IgD-negative memory B cell (primary cell): ENCODE data around the gene OLIG2. TPM values are rescaled to one million over a fixed set of nuclear protein-coding genes. Genes with fewer than 3 reads are reported as not detected.
A peak's percentile ranks its signal among the peaks of the same experiment; 100 is the strongest.

Experiments
- H3K27ac Mint-ChIP-seq, 3 donors: one replicate each; pipeline ENCODE4 v1.8.0; 2020 to 2022; ENCODE audit warnings: mild to moderate bottlenecking in 3 of 3, mixed read lengths in 3 of 3, moderate library complexity in 1 of 3
- H3K27me3 Mint-ChIP-seq: one replicate; pipeline ENCODE4 v1.8.0; 2021; ENCODE audit warnings: mixed read lengths
- H3K36me3 Mint-ChIP-seq: one replicate; pipeline ENCODE4 v1.8.0; 2020; ENCODE audit warnings: mild to moderate bottlenecking, mixed read lengths
- H3K4me1 Mint-ChIP-seq, 3 donors: one replicate each; pipeline ENCODE4 v1.8.0; 2020 to 2022; ENCODE audit warnings: mixed read lengths in 3 of 3, mild to moderate bottlenecking in 1 of 3
- H3K4me3 Mint-ChIP-seq, 4 donors: one replicate each; pipeline ENCODE4 v1.8.0; 2020 to 2022; ENCODE audit warnings: mild to moderate bottlenecking in 4 of 4, mixed read lengths in 4 of 4, moderate library complexity in 3 of 4
- H3K9me3 Mint-ChIP-seq, 3 donors: one replicate each; pipeline ENCODE4 v1.8.0; 2020 to 2021; ENCODE audit warnings: mixed read lengths in 3 of 3, mild to moderate bottlenecking in 1 of 3
- polyA plus RNA-seq: library from polyadenylated mRNA; unstranded; fragments of 300-500 nt; fragmentation: Illumina TruSeq; gene quantifications from one replicate; pipeline ENCODE4 v1.2.3, GENCODE V29; 2021

Gene OLIG2
- polyA plus RNA-seq = not detected

DNA sequence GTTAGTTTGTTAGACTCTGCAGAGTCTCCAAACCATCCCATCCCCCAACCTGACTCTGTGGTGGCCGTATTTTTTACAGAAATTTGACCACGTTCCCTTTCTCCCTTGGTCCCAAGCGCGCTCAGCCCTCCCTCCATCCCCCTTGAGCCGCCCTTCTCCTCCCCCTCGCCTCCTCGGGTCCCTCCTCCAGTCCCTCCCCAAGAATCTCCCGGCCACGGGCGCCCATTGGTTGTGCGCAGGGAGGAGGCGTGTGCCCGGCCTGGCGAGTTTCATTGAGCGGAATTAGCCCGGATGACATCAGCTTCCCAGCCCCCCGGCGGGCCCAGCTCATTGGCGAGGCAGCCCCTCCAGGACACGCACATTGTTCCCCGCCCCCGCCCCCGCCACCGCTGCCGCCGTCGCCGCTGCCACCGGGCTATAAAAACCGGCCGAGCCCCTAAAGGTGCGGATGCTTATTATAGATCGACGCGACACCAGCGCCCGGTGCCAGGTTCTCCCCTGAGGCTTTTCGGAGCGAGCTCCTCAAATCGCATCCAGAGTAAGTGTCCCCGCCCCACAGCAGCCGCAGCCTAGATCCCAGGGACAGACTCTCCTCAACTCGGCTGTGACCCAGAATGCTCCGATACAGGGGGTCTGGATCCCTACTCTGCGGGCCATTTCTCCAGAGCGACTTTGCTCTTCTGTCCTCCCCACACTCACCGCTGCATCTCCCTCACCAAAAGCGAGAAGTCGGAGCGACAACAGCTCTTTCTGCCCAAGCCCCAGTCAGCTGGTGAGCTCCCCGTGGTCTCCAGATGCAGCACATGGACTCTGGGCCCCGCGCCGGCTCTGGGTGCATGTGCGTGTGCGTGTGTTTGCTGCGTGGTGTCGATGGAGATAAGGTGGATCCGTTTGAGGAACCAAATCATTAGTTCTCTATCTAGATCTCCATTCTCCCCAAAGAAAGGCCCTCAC, at the start of gene OLIG2:
OLIG2 (plus strand) TSS at position 447 of the 954 bp plus-strand sequence. CDS start 928 bp downstream, outside the sequence.
- Mint-ChIP-seq H3K36me3 (no peaks in the 10 kb centered on the region), H3K4me1 (peaks cover 6 to 22% (median 13%) of the 10 kb centered on the region in 3 donors), H3K9me3 (peaks cover 0 to 3% (median 0%) of the 10 kb centered on the region in 3 donors), H3K27ac (peak within 1 kb of the TSS; percentile 9 to 86 (median 49)), H3K27me3 (peaks cover 73% of the 10 kb centered on the region), H3K4me3 (peak within 1 kb of the TSS in 3 of 4 donors; percentile 29 to 87 (median 72))

DNA sequence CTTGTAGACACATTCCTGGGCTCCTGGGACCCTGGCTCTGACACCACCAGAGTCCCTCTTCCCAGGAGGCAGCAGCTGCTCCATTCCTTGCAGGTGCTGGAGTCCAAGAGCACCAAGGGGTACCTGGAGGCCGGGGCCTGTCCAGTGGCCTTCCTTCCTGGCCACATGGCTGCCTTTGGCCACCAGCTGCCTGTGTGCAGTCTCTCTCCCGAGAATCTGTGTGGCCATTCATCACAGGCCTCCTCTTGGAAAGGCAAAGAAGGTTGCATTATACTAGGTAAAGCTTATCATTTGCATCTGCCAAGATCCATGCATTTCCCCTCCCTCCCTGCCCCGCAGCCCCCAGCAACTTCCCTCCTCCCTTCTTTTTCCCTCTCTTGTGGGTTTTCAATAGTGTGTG, 48.9 kb upstream of the OLIG2 start:
- peaks cover 0 to 2% (median 0%) of the 10 kb centered on the region in 3 donors for H3K4me1 Mint-ChIP-seq
- H3K36me3 Mint-ChIP-seq = no peaks in the 10 kb centered on the region
- H3K9me3 Mint-ChIP-seq = no peaks in the 10 kb centered on the region
- H3K27me3 Mint-ChIP-seq = peaks cover 15% of the 10 kb centered on the region
- H3K27ac Mint-ChIP-seq = no peak overlapping the region
- no peak overlapping the region for H3K4me3 Mint-ChIP-seq

DNA sequence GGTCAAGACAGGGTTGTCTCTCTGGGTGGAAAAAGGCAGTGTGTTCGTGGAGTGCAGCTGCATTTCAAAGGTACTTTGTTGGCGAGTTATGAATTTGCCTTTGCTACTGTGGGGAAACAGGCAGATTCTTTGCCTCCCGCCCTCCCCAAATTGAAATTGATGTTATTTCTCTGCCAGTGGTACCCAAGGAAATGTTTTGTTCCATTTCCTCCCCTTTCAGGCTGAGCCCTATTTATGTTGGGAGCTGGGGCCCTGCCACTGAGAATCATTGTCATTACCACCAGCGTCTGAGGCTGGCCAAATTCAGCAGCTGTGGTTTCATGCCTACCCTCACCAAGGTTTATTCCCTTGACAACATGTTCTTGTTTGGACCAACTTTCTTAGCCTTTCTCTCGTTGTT, 48.5 kb upstream of the OLIG2 start:
- Mint-ChIP-seq H3K4me1 (peaks cover 0 to 2% (median 0%) of the 10 kb centered on the region in 3 donors), H3K9me3 (no peaks in the 10 kb centered on the region), H3K4me3 (no peak overlapping the region), H3K27me3 (peaks cover 17% of the 10 kb centered on the region), H3K36me3 (no peaks in the 10 kb centered on the region), H3K27ac (peak overlapping the region in 1 of 3 donors; percentile 36)

DNA sequence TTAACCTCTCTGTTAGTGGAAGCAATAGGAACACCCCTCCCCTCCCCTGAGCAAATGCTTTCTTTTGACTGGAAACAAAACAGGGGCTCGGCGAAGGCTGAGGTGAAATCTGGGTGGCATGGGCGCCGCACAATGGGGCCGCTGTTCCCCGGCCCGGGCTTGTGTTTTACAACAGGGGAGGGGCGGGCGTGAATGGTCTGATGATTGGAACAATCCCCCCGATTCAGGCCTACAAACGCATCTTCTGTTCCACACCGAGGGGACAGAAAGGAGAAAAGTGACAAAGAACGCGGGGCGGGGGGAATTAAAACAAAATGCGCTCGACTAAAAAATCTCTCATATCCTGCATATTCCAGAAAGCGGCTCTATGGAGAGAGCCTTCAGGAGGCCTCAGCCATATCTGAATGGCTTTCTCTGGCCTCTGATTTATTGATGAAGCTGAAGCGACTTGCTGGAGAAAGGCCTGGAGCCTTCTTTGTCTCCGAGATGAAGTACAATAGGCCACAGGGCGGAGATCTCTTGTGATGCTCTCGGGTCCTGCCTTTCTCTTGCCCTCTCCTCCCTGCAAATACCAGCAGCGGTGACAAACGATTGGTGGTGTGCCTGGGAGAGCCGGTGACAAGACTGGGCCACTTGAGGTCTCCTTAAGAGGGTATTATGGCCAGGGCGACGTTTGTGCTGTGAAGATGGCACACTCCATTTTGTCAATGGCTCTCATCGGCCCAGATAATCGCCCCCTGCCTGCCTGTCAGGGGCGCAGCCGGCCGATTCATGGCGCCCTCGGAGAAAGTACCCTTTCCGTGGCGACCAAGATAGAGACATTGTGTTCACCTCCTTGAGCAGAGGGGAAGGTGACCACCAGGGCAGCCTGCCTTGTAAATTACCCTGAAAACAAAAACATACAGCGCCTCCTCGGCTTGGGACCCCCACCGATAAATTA, 47.1 kb upstream of the OLIG2 start:
- no peaks in the 10 kb centered on the region for H3K9me3 Mint-ChIP-seq
- H3K27ac Mint-ChIP-seq = peak overlapping the region in 1 of 3 donors; percentile 50
- H3K36me3 Mint-ChIP-seq = no peaks in the 10 kb centered on the region
- peaks cover 16% of the 10 kb centered on the region for H3K27me3 Mint-ChIP-seq
- H3K4me1 Mint-ChIP-seq = peaks cover 0 to 2% (median 0%) of the 10 kb centered on the region in 3 donors
- no peak overlapping the region for H3K4me3 Mint-ChIP-seq

DNA sequence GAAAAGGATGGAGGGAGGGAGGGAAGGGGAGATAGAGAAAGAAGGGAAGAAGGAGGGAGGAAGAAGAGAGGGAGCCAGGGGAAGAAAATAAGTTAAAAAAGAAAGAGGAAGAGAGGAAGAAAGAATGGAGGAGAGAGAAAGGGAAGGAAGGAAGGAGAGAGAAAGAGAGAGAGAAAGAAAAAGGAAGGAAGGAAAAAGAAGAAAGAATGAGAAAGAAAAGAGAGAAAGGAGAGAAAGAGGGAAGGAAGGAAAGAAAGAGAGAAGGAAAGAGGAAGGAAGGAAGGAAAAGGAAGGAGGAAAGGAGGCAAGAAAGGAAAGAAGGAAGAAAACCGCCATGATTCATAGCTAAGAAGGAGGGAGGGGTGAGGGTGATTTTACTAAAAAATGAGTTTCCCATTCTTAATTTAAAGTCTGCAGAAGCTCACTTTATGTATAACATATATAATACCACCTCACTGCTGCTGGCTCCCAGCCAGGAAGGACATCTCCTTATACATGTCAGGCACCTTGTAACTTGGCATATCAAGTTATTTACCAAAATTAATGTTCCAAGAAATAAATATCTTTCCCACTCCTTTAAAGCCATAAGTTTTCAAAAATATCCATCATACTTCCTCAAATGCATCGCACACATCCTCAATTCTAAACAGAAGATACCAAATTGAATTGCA, 46.0 kb upstream of the OLIG2 start:
- H3K27ac Mint-ChIP-seq = peak overlapping the region in 1 of 3 donors; percentile 62
- H3K4me1 Mint-ChIP-seq = peaks cover 0 to 2% (median 0%) of the 10 kb centered on the region in 3 donors
- peaks cover 14% of the 10 kb centered on the region for H3K27me3 Mint-ChIP-seq
- no peak overlapping the region for H3K4me3 Mint-ChIP-seq
- H3K36me3 Mint-ChIP-seq = no peaks in the 10 kb centered on the region
- H3K9me3 Mint-ChIP-seq = no peaks in the 10 kb centered on the region

DNA sequence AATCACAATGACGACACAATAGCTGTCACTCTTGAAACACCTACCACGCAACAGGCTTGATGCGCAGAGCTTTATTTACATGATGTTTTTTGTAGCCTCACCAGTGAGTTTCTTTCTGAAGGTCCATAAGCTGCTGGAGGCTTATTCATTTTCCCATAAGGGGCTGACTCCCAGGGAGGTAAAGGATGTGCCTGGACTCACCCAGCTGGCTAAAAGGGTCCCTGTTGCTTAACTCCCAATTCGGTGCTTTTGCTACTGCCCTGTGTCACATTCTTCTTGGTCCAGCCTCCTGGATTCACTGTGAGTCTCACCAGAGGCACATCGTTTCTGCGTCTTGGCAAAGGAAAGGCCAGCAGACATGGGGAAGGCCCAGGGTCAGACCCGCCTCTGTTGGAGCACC, 44.6 kb upstream of the OLIG2 start:
- H3K27ac Mint-ChIP-seq = no peak overlapping the region
- no peaks in the 10 kb centered on the region for H3K4me1 Mint-ChIP-seq
- no peaks in the 10 kb centered on the region for H3K36me3 Mint-ChIP-seq
- peaks cover 14% of the 10 kb centered on the region for H3K27me3 Mint-ChIP-seq
- H3K4me3 Mint-ChIP-seq = no peak overlapping the region
- no peaks in the 10 kb centered on the region for H3K9me3 Mint-ChIP-seq

DNA sequence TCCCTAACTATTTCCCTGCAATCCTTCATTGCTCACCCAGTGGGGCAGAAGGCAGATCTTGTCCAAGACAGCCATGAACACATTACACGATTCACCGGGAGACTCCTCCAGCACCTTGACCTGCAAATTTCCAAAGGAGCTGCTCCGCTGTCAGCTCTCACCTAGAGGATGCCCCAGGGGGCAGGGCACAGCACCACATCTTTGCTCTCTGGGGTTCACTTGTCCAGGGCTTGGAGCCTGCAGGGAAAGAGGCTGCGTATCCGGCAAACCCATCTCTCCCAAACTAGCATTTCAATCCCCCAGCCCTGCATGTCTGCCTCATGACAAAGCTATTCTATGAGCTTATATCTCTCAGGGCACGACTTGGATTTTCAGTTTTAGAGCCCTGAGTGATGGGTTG, 35.1 kb upstream of the OLIG2 start:
- Mint-ChIP-seq H3K4me3 (no peak overlapping the region), H3K36me3 (no peaks in the 10 kb centered on the region), H3K4me1 (no peaks in the 10 kb centered on the region), H3K9me3 (peaks cover 4 to 8% (median 5%) of the 10 kb centered on the region in 3 donors), H3K27me3 (peaks cover 17% of the 10 kb centered on the region), H3K27ac (no peak overlapping the region)

DNA sequence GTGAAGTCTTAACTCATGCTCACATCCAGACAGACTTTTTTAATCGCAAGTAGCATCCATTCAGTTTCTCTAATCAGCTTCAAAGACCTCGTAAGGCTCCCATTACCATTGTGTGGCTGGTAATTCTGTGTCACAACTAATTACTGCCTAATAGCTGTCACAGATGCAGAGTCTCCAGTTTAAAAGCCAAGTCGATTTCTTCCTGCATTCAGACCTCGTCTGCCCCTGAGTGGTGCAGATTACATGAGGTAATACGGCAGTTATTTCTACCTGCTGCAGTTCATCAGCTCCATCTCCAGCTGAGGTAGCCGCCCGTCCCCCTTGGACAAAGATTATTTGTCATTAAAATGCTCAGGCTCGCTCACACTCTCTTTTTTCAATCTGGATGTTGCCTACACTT, 34.4 kb upstream of the OLIG2 start:
- Mint-ChIP-seq H3K27me3 (peaks cover 17% of the 10 kb centered on the region), H3K4me3 (no peak overlapping the region)

DNA sequence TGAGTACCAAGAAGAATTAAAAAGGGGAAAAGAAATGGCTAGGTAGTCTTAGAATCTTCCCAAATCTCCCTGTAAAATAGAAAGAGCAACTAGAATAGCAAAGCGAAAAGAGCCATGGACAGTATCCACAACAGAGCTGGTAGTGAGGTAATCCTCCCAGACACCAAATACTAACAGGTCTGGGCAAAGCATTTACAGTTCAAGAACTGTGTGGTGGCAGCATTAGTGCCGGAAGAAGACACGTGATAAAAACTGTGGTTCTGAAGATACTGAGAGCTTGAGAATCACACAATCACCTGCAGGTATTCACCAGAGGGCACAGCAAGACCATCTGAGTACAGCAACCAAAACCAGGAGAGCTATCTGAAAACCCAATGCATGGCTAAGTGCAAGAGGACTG, 31.8 kb upstream of the OLIG2 start:
- Mint-ChIP-seq H3K4me3 (no peak overlapping the region), H3K27me3 (peaks cover 18% of the 10 kb centered on the region), H3K27ac (no peak overlapping the region)

More for the DNA sequence above, 34.4 kb upstream of the OLIG2 start:
- H3K27ac Mint-ChIP-seq = no peak overlapping the region
- peaks cover 4 to 8% (median 5%) of the 10 kb centered on the region in 3 donors for H3K9me3 Mint-ChIP-seq
- H3K36me3 Mint-ChIP-seq = no peaks in the 10 kb centered on the region
- H3K4me1 Mint-ChIP-seq = no peaks in the 10 kb centered on the region

DNA sequence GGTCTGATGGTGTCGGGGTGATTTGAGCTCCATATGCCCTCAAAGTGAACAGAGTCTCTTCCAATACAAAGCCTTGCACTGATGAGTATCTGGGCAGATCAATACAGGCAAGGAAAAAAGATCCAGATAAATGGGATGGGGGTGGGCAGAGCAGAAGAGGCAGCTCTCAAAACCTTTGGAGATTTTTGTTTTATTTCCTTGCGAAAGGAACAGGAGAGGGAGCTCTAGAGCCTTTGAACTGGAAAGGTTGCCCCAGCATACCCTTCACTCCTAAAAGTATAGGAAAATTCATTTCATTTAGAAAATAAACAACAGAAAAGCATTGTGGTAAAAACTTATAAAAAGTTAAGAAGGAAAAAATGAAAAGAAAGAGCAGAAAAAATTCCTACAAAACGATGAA, 31.4 kb upstream of the OLIG2 start:
- H3K4me1 Mint-ChIP-seq = no peaks in the 10 kb centered on the region
- H3K4me3 Mint-ChIP-seq = no peak overlapping the region
- H3K9me3 Mint-ChIP-seq = peaks cover 0 to 1% (median 0%) of the 10 kb centered on the region in 3 donors
- peaks cover 18% of the 10 kb centered on the region for H3K27me3 Mint-ChIP-seq
- H3K27ac Mint-ChIP-seq = no peak overlapping the region
- no peaks in the 10 kb centered on the region for H3K36me3 Mint-ChIP-seq

More for the DNA sequence above, 31.8 kb upstream of the OLIG2 start:
- H3K36me3 Mint-ChIP-seq = no peaks in the 10 kb centered on the region
- no peaks in the 10 kb centered on the region for H3K4me1 Mint-ChIP-seq
- H3K9me3 Mint-ChIP-seq = peaks cover 0 to 1% (median 0%) of the 10 kb centered on the region in 3 donors

DNA sequence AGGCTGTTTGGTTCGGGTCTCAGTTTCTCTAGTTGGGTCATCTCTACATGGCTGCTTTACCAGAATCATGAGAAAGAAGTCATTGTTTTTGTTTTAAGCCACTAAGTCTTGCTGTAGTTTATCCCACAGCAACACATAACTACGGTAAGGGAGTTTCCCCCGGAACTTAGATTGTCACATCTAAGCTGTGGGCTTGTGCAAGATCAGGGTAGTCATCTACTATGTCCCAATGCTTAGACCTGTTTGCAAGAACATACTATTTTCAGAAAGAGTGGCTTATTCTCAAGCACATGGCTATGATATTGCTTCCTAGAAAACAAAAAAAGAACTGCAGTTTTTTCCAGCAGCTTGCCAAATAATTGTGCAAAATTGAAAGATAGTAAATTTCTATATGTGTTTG, 18.0 kb upstream of the OLIG2 start:
- Mint-ChIP-seq H3K27ac (no peak overlapping the region), H3K4me1 (no peaks in the 10 kb centered on the region), H3K9me3 (no peaks in the 10 kb centered on the region), H3K36me3 (peaks cover 2% of the 10 kb centered on the region), H3K4me3 (no peak overlapping the region), H3K27me3 (peaks cover 16% of the 10 kb centered on the region)

DNA sequence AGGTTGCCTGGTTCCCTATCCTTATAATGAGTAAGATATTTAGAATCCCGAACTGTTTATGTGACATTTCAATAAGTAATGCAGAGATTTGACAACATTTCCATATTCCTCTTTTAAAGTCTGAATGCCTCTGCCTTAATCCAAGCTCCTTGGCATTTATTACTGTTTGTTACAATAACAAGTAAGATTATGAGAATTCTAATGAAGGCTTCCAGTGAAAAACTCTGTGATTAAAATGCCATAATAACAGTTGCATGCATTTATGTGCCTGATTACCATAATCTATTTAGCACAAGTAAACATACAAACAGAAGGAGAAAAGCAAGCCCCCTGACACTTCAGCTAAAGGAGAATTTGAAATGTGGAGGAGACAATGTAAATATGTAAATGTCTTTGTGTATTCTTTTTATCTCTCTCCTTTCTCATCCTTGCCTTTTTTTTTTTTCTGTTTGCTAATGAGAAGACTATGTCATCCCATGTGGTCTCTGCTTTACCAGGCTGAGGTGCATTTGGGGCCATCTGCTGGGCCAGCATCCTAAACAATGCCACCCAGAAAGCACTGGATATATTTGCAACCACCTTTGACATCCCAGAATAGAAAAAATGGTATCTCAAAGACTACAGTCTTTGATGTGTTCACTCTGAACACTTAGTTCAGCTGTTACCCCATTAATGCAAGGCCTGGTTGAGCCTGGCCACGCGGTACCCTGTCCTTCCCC, 17.2 kb upstream of the OLIG2 start:
- peaks cover 18% of the 10 kb centered on the region for H3K27me3 Mint-ChIP-seq
- H3K36me3 Mint-ChIP-seq = peaks cover 2% of the 10 kb centered on the region
- no peaks in the 10 kb centered on the region for H3K4me1 Mint-ChIP-seq
- no peak overlapping the region for H3K27ac Mint-ChIP-seq
- H3K9me3 Mint-ChIP-seq = peaks cover 0 to 2% (median 1%) of the 10 kb centered on the region in 3 donors
- no peak overlapping the region for H3K4me3 Mint-ChIP-seq

DNA sequence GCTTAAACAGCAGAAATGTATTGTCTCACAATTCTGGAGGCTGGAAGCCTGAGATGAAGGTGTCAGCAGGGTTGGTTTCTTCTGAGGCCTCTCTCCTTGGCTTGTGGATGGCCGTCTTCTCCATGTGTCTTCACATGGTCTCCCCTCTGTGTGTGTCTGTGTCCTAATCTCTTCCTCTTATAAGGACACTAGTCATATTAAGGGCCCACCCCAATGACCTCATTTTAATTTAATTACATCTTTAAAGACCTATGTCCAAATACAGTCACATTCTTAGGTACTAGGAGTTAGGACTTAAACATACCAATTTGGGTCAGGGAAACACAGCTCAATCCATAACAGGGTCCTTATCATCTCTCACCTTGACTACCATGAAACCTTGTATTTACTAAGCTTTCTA, 14.8 kb upstream of the OLIG2 start:
- Mint-ChIP-seq H3K4me3 (no peak overlapping the region), H3K27me3 (peaks cover 25% of the 10 kb centered on the region), H3K9me3 (peaks cover 0 to 2% (median 1%) of the 10 kb centered on the region in 3 donors), H3K27ac (no peak overlapping the region), H3K36me3 (peaks cover 2% of the 10 kb centered on the region), H3K4me1 (no peaks in the 10 kb centered on the region)

DNA sequence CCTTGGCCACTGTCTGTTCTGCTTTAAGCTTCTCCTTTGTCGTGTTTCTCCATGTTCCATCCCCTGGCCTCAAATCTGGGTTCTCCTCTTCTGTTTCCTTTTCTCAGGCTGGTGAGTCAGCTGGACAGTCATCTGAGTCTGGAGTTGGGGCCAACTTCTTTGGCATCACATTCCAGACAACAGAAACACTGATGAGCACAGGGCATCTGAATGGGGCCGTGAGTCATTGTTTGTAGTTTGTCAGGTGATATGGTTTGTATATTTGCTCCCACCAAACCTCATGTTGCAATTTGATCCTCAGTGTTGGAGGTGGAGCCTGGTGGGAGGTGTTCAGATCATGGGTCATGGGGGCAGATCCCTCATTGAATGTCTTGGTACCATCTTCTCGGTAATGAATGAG, 14.3 kb upstream of the OLIG2 start:
- H3K27me3 Mint-ChIP-seq = peaks cover 25% of the 10 kb centered on the region
- peaks cover 2% of the 10 kb centered on the region for H3K36me3 Mint-ChIP-seq
- no peaks in the 10 kb centered on the region for H3K4me1 Mint-ChIP-seq
- no peak overlapping the region for H3K27ac Mint-ChIP-seq
- H3K4me3 Mint-ChIP-seq = no peak overlapping the region
- peaks cover 0 to 2% (median 1%) of the 10 kb centered on the region in 3 donors for H3K9me3 Mint-ChIP-seq
